HepG2 (cell line): Measurements from ENCODE around the gene SLC24A4. TPM values are rescaled to one million over a fixed set of nuclear protein-coding genes. Genes with fewer than 3 reads are reported as not detected.
A peak's percentile ranks its signal among the peaks of the same experiment; 100 is the strongest.

Source experiments
- CERS6 ChIP-seq: sonication (generic); formaldehyde crosslinking; IDR thresholded peaks from 2 replicates; pipeline ENCODE4 v1.5.0; 2020; ENCODE audit warnings: missing genetic modification reagents
- E2F1 ChIP-seq: sonication (generic); formaldehyde crosslinking; IDR thresholded peaks from 2 replicates; pipeline ENCODE4 v1.5.0; 2020; ENCODE audit warnings: missing genetic modification reagents
- IKZF5 ChIP-seq: IDR thresholded peaks from 2 replicates; pipeline ENCODE4 v1.6.1; 2018; ENCODE audit warnings: missing genetic modification reagents, mild to moderate bottlenecking, missing compliant biosample characterization
- KIAA2018 ChIP-seq: sonication (generic); formaldehyde crosslinking; IDR thresholded peaks from 2 replicates; pipeline ENCODE4 v1.5.0; 2020; ENCODE audit warnings: mild to moderate bottlenecking, missing genetic modification reagents, borderline replicate concordance
- PAX8 ChIP-seq: sonication (generic); formaldehyde crosslinking; IDR thresholded peaks from 2 replicates; pipeline ENCODE4 v1.8.0; 2022; ENCODE audit warnings: mild to moderate bottlenecking, missing genetic modification reagents, borderline replicate concordance
- RARG ChIP-seq: sonication (generic); formaldehyde crosslinking; IDR thresholded peaks from 2 replicates; pipeline ENCODE4 v1.4.0; 2020; ENCODE audit warnings: low read depth, mild to moderate bottlenecking, missing genetic modification reagents
- RFX3 ChIP-seq: IDR thresholded peaks from 2 replicates; pipeline ENCODE4 v1.6.1; 2016; ENCODE audit warnings: missing biosample characterization, missing genetic modification reagents
- ZFP41 ChIP-seq: sonication (generic); formaldehyde crosslinking; IDR thresholded peaks from 2 replicates; pipeline ENCODE4 v1.4.0; 2020; ENCODE audit warnings: mild to moderate bottlenecking, missing genetic modification reagents, borderline replicate concordance
- ZNF138 ChIP-seq: sonication (generic); formaldehyde crosslinking; IDR thresholded peaks from 2 replicates; pipeline ENCODE4 v1.5.0; 2020; ENCODE audit warnings: mild to moderate bottlenecking, low read depth, missing genetic modification reagents
- ZNF282 ChIP-seq: fragments of 450-650 bp; IDR thresholded peaks from 2 replicates; pipeline ENCODE4 v1.6.1; 2018; ENCODE audit not compliant: partially characterized antibody
- ZNF335 ChIP-seq: sonication (generic); formaldehyde crosslinking; IDR thresholded peaks from 2 replicates; pipeline ENCODE4 v1.4.0; 2020; ENCODE audit warnings: missing genetic modification reagents
- ZNF414 ChIP-seq: sonication (generic); formaldehyde crosslinking; IDR thresholded peaks from 2 replicates; pipeline ENCODE4 v1.5.0; 2020; ENCODE audit warnings: missing genetic modification reagents
- ZNF430 ChIP-seq: sonication (generic); formaldehyde crosslinking; IDR thresholded peaks from 2 replicates; pipeline ENCODE4 v1.9.0; 2021; ENCODE audit warnings: mild to moderate bottlenecking, missing genetic modification reagents
- ZNF589 ChIP-seq: sonication (generic); formaldehyde crosslinking; conservative IDR thresholded peaks from 2 replicates; pipeline ENCODE4 v1.8.0; 2022; ENCODE audit warnings: mild to moderate bottlenecking, moderate library complexity, missing genetic modification reagents
- ZNF766 ChIP-seq: sonication (generic); formaldehyde crosslinking; IDR thresholded peaks from 2 replicates; pipeline ENCODE4 v1.5.0; 2020; ENCODE audit warnings: missing genetic modification reagents, borderline replicate concordance
- polyA plus RNA-seq, 8 experiments: library from polyadenylated mRNA; depleted of rRNA in 3 of 8; stranded (reverse) in 7 of 8; unstranded in 1 of 8; fragments of >200 nt; fragmentation: Illumina TruSeq in 4 of 8; extraction: Trizol in 4 of 8; gene quantifications; 2 replicates each; pipeline versions ENCODE4 v1.2.1 to v1.2.3, GENCODE V29; 2011 to 2016; ENCODE audit warnings: low read depth in 4 of 8, missing spikeins in 1 of 8, mixed read lengths in 1 of 8; ENCODE audit not compliant: insufficient read depth in 1 of 8
- total RNA-seq, 5 experiments: library from RNA; depleted of rRNA; stranded (reverse); fragments of >200 nt; fragmentation: Illumina TruSeq; extraction: Trizol; gene quantifications; 2 replicates each; pipeline ENCODE4 v1.2.3, GENCODE V29; 2016; ENCODE audit warnings: low read depth in 1 of 5

The SLC24A4 gene
- total and polyA plus RNA-seq, 2 of the 13 experiments (the other 11 are each of a cell fraction or from before 2014, with no cell fraction given) = not detected

GRCh38 chr14:92513966-92514843 is 191.2 kb downstream of the SLC24A4 start (continued):
- TF ChIP-seq ZNF430 (peak; percentile 79), ZNF335 (CRISPR knock-in tag) (0 out of 2 replicates have a peak, but pooled peaks have one; percentile 21), CERS6 (CRISPR knock-in tag) (peak; percentile 77; the same call in 1 of the 2 replicates), ZNF589 (CRISPR knock-in tag) (peak; percentile 62; the same call in 1 of the 2 replicates), KIAA2018 (CRISPR knock-in tag) (no peak), ZNF282 (no peak), IKZF5 (CRISPR knock-in tag) (peak; percentile 67; the same call in 1 of the 2 replicates), RARG (CRISPR knock-in tag) (0 out of 2 replicates have a peak, but pooled peaks have one; percentile 8), ZNF138 (CRISPR knock-in tag) (no peak), ZNF414 (CRISPR knock-in tag) (no peak), PAX8 (CRISPR knock-in tag) (0 out of 2 replicates have a peak, but pooled peaks have one; percentile 50), E2F1 (CRISPR knock-in tag) (peak; percentile 88), ZNF766 (CRISPR knock-in tag) (0 out of 2 replicates have a peak, but pooled peaks have one; percentile 57), RFX3 (CRISPR knock-in tag) (no peak), ZFP41 (CRISPR knock-in tag) (peak; percentile 91)
